B cell (primary cell): ENCODE results near the gene ZNF212. TPM values are rescaled to one million over a fixed set of nuclear protein-coding genes. Genes with fewer than 3 reads are reported as not detected.

Experiments used
- ATAC-seq: fragments of 200-7000 bp; cut with Tn5 transposase; one replicate; pipeline ENCODE4 v1.10.0; 2021; ENCODE audit warnings: low read depth, mild to moderate bottlenecking, moderate number of reproducible peaks, moderate library complexity
- CTCF ChIA-PET: fragments of 350-600 bp; sonication (Branson Sonifier 250); formaldehyde crosslinking; loops from one replicate; lab custom pipeline; 2021; ENCODE audit warnings: antibody characterized with exemption, inconsistent platforms; lab: Charles Lee
- POLR2A ChIA-PET: fragments of 350-600 bp; sonication (Branson Sonifier 250); formaldehyde crosslinking; loops from one replicate; lab custom pipeline; 2021; ENCODE audit warnings: antibody characterized with exemption; lab: Charles Lee
- DNase-seq: peaks from one replicate; pipeline ENCODE4 v3.0.0; 2013
- H2AFZ ChIP-seq: 2 replicates; pipeline ENCODE4 v1.6.1; 2012; ENCODE audit warnings: mild to moderate bottlenecking, low read depth, low read length; ENCODE audit not compliant: insufficient read depth, poor library complexity, severe bottlenecking
- H3K27ac ChIP-seq, 2 donors: 1 replicate in 1 of 2; 2 replicates in 1 of 2; pipeline ENCODE4 v1.5.1; 2012 to 2013; ENCODE audit warnings: low read length in 2 of 2, mild to moderate bottlenecking in 2 of 2, moderate library complexity in 1 of 2
- H3K27me3 ChIP-seq, 4 experiments: fragments of 200-600 bp in 1 of 4; sonication (generic) in 1 of 4; replicated peaks in 1 of 4; 1 replicate in 2 of 4; 2 replicates in 2 of 4; pipeline versions ENCODE4 v1.6.1 to v1.7.0; 2013 to 2016; ENCODE audit warnings: low read length in 3 of 4, mild to moderate bottlenecking in 2 of 4, mixed read lengths in 1 of 4, moderate library complexity in 1 of 4; ENCODE audit not compliant: insufficient read depth in 4 of 4, control insufficient read depth in 3 of 4; ENCODE audit errors: control extremely low read depth in 1 of 4
- H3K36me3 ChIP-seq, 2 experiments: replicated peaks in 1 of 2; 1 replicate in 1 of 2; 2 replicates in 1 of 2; pipeline versions ENCODE4 v1.6.1 to v1.7.1; 2013; ENCODE audit warnings: low read length in 1 of 2; ENCODE audit not compliant: insufficient read depth in 2 of 2, control insufficient read depth in 1 of 2; ENCODE audit errors: control extremely low read depth in 1 of 2, extremely low read depth in 1 of 2
- H3K4me1 ChIP-seq, 2 donors: fragments of 200-600 bp in 1 of 2; sonication (generic) in 1 of 2; 1 replicate in 1 of 2; 2 replicates in 1 of 2; pipeline versions ENCODE4 v1.5.1 to v1.6.1; 2013 to 2017; ENCODE audit warnings: low read length in 2 of 2; ENCODE audit not compliant: control insufficient read depth in 2 of 2, insufficient read depth in 2 of 2
- H3K4me2 ChIP-seq: replicated peaks from 2 replicates; pipeline ENCODE3; 2012; ENCODE audit warnings: mild to moderate bottlenecking, low read depth, low read length; ENCODE audit not compliant: poor library complexity, severe bottlenecking
- H3K4me3 ChIP-seq, 5 experiments: fragments of 200-600 bp in 1 of 5; sonication (generic) in 1 of 5; 1 replicate in 3 of 5; 2 replicates in 2 of 5; pipeline versions ENCODE4 v1.5.1 to v1.7.0; 2011 to 2016; ENCODE audit warnings: low read length in 4 of 5, mild to moderate bottlenecking in 4 of 5, low read depth in 2 of 5, control low read depth in 1 of 5, moderate library complexity in 1 of 5; ENCODE audit not compliant: insufficient read depth in 1 of 5; ENCODE audit errors: control extremely low read depth in 1 of 5, extremely low read depth in 1 of 5
- H3K79me2 ChIP-seq: fragments of 200-600 bp; sonication (generic); one replicate; pipeline ENCODE4 v1.6.0; 2016; ENCODE audit warnings: low read length; ENCODE audit not compliant: control insufficient read depth, insufficient read depth
- H3K9ac ChIP-seq: fragments of 200-600 bp; sonication (generic); 2 replicates; pipeline ENCODE4 v1.6.1; 2017; ENCODE audit warnings: mild to moderate bottlenecking, low read length, moderate library complexity
- H3K9me3 ChIP-seq, 3 donors: one replicate each; pipeline versions ENCODE4 v1.6.1 to v1.7.1; 2013; ENCODE audit warnings: low read length in 2 of 3; ENCODE audit not compliant: control insufficient read depth in 2 of 3, insufficient read depth in 1 of 3; ENCODE audit errors: control extremely low read depth in 1 of 3
- H4K20me1 ChIP-seq: 2 replicates; pipeline ENCODE4 v1.6.0; 2012; ENCODE audit warnings: mild to moderate bottlenecking, low read length; ENCODE audit not compliant: insufficient read depth, control insufficient read depth, poor library complexity, severe bottlenecking
- H3K27ac Mint-ChIP-seq: one replicate; pipeline ENCODE4 v1.8.0; 2021; ENCODE audit warnings: mixed read lengths
- H3K27me3 Mint-ChIP-seq: one replicate; pipeline ENCODE4 v1.8.0; 2021; ENCODE audit warnings: mixed read lengths
- H3K4me1 Mint-ChIP-seq: one replicate; pipeline ENCODE4 v1.8.0; 2021; ENCODE audit warnings: mixed read lengths
- H3K4me3 Mint-ChIP-seq: one replicate; pipeline ENCODE4 v1.8.0; 2021; ENCODE audit warnings: mixed read lengths
- H3K9me3 Mint-ChIP-seq: one replicate; pipeline ENCODE4 v1.8.0; 2022; ENCODE audit warnings: mixed read lengths; ENCODE audit not compliant: insufficient read depth
- EZH2 ChIP-seq: IDR thresholded peaks from 2 replicates; pipeline ENCODE4 v1.6.1; 2012; ENCODE audit warnings: borderline replicate concordance, low read depth, mild to moderate bottlenecking, moderate library complexity, low read length; ENCODE audit not compliant: insufficient read depth, poor library complexity, severe bottlenecking
- WGBS: methylation state at CpG from one replicate; pipeline ENCODE4 v1.1.5; 2013; ENCODE audit warnings: missing lambda C conversion rate; ENCODE audit not compliant: insufficient coverage; 5-methylcytosine and 5-hydroxymethylcytosine counted together
- intact Hi-C: fragments of 100-400 bp; cut with micrococcal nuclease; formaldehyde crosslinking; loops from one replicate; pipeline ENCODE4 v1.10.0; 2022
- polyA plus RNA-seq: library from polyadenylated mRNA; depleted of rRNA; stranded (reverse); fragments of >200 nt; gene quantifications from 2 replicates; pipeline ENCODE4 v1.2.3, GENCODE V29; 2012
- total RNA-seq, 2 donors: library from RNA; stranded (reverse); fragments of 120-200 nt in 1 of 2; gene quantifications; 1 replicate in 1 of 2; 2 replicates in 1 of 2; pipeline versions ENCODE4 v1.2.3 to v1.2.4, GENCODE V29; 2013 to 2022
- TF ChIP-seq, protein P1 (sequence below): fragments of 200-600 bp; IDR thresholded peaks from one replicate; pipeline ENCODE4 v1.8.0; 2022; ENCODE audit warnings: antibody characterized with exemption, mild to moderate bottlenecking

Gene ZNF212
- total and polyA plus RNA-seq, 2 donors (not counting 1 experiment from before 2014, with no cell fraction given): 8.1 to 22.5 TPM

DNA sequence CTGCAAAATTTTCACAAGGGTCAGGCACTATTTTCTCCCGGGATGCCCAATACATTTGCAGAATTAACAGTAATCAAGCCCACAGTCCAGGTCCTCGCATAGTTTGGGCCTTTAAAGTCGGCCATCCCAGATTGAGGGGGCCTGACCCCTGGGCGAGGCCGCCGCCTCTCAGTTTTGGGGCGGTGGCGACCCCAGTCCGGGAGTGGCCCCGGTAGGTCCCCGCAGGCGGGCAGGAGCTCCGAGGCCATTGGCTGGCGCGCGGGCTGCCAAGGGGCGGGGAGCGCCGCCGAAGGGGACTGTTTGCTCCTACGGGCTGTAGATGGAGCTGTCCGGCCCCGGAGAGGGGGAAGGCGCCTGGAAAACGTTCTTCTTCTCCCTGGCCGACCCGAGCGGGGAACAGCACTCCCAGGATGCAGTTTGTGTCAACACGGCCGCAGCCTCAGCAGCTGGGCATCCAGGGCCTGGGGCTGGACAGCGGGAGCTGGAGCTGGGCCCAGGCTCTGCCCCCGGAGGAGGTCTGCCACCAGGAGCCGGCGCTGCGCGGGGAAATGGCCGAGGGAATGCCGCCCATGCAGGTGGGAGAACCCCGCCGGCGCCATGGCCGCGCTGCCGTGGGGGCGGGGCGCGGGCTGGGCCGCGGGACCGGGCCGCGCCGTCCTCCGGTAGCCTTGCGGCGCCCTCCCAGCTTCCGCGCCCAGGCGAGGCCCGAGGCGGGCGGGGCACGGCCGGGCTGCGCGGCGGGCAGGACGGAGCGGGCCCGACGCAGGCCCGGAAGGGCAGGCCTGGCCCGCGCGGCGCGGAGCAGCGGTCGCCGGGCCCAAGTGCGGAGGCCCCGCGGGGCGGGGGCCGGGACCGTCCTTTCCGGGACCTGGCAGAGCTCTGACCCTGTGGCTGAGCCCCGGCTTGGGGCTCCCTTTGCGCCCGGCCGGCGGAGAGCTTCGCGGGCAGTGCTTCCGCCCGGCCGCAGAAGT lies 44.0 kb upstream of the ZNF212 start, which contains the start of gene ZNF282:
Gene ZNF282 (plus strand): TSS at position 367 of the 971 bp plus-strand sequence. CDS start 44 bp downstream, at position 411.
- peak within 1 kb of the TSS; percentile 47 to 76 for H3K27ac ChIP-seq
- H4K20me1 ChIP-seq: peaks cover 10% of the 10 kb centered on the region
- peak; percentile 81 for DNase-seq
- CTCF ChIA-PET: interaction anchor here (0.6 to 2.4 kb wide), 16 partner anchors 9 to 429 kb away, joined by 3 to 18 read pairs (median 4); partner anchors contain the start of genes ZNF398, ZNF425 and ZNF783
- WGBS: under 1% methylated on average over 88 of the region's 97 CpGs
- H3K9me3 Mint-ChIP-seq: no peaks in the 10 kb centered on the region
- peak within 1 kb of the TSS; percentile 89 for H3K4me3 Mint-ChIP-seq
- H3K9ac ChIP-seq: peak within 1 kb of the TSS; percentile 94
- peaks cover 38% of the 10 kb centered on the region for H3K4me1 Mint-ChIP-seq
- no peaks in the 10 kb centered on the region for H3K27me3 Mint-ChIP-seq
- no peaks in the 10 kb centered on the region for H3K27me3 ChIP-seq
- H3K36me3 ChIP-seq: peaks cover 6 to 15% of the 10 kb centered on the region in 2 experiments
- TF ChIP-seq, protein P1, sequence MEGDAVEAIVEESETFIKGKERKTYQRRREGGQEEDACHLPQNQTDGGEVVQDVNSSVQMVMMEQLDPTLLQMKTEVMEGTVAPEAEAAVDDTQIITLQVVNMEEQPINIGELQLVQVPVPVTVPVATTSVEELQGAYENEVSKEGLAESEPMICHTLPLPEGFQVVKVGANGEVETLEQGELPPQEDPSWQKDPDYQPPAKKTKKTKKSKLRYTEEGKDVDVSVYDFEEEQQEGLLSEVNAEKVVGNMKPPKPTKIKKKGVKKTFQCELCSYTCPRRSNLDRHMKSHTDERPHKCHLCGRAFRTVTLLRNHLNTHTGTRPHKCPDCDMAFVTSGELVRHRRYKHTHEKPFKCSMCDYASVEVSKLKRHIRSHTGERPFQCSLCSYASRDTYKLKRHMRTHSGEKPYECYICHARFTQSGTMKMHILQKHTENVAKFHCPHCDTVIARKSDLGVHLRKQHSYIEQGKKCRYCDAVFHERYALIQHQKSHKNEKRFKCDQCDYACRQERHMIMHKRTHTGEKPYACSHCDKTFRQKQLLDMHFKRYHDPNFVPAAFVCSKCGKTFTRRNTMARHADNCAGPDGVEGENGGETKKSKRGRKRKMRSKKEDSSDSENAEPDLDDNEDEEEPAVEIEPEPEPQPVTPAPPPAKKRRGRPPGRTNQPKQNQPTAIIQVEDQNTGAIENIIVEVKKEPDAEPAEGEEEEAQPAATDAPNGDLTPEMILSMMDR: peak; percentile 58
- no peak for TF ChIP-seq EZH2
- H2AFZ ChIP-seq: peak within 1 kb of the TSS; percentile 94
- peak within 1 kb of the TSS; percentile 60 to 92 (median 83) for H3K4me3 ChIP-seq
- H3K9me3 ChIP-seq: no peaks in the 10 kb centered on the region
- H3K79me2 ChIP-seq: peaks cover 31% of the 10 kb centered on the region
- POLR2A ChIA-PET: interaction anchor here (0.5 to 1.2 kb wide), 5 partner anchors 48 to 245 kb away, joined by 3 to 21 read pairs (median 3); partner anchors contain the start of genes ZNF398 and ZNF425
- H3K27ac Mint-ChIP-seq: peak within 1 kb of the TSS; percentile 81
- H3K4me2 ChIP-seq: peak within 1 kb of the TSS; percentile 90
- ATAC-seq: peak; percentile 84
- intact Hi-C loops: loop anchor here (1.0 to 5.0 kb wide), 6 partner anchors 48 to 642 kb away; partner anchors contain the start of genes ZNF398, ZNF425, ZNF746 and ZNF862
- peaks cover 14 to 18% of the 10 kb centered on the region in 2 donors for H3K4me1 ChIP-seq
